CD4-positive, alpha-beta T cell treated with Interleukin-10 for 1 hour (primary cell): Measurements from ENCODE around the gene TCP11.

Experiments used
- DNase-seq: peaks from one replicate; pipeline ENCODE4 v3.0.0-alpha.2; 2020

The TCP11 gene

GRCh38 chr6:35170891-35171290, 29.8 kb upstream of the TCP11 start:
- no peak for DNase-seq

DNA sequence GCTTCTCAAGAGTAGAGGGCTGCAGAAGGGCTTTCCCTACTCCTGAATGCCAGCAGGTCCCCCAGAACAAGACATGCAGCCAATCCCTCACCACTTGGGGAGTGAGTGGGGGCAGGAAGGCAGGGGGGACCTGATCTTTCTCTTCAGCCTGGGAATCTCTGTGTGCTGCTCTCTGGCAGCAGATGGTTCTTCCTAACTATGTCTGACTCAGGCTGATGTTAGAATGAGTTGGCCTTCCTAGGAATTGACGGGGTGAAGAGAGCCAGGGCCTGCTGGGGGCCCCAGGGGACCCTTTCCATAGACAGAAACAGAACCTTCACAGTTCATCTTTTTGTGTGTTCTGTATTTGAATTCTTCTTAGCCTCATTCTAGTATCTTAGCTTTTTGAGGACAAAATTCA, 29.0 kb upstream of the TCP11 start:
- no peak for DNase-seq

- DNase-seq, result no peak
These were observed 27.3 kb upstream of the TCP11 start for GRCh38 chr6:35168461-35168861.

- DNase-seq, result no peak
These were observed 26.4 kb upstream of the TCP11 start for GRCh38 chr6:35167505-35167904.

- no peak for DNase-seq
These were observed 25.4 kb upstream of the TCP11 start for GRCh38 chr6:35166520-35166919.

DNA sequence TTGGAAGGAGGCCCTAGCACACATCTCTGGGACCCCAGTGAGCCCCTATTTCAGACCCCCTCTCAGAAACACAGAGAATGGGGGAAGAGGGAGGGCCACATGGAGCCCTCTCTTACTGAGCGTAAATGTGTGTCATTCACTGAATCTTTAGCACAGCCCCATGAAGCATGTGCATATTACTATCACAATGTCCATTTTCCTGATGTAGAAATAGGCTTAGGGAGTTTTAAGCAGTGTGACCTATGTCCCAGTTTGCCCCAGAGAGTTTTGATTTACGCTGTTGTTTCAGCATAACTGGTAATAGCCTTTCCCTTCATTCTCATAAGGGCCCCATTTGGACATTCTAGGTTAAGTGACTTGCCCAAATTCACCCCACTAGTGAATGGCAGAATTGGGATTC, 25.0 kb upstream of the TCP11 start:
- DNase-seq, result no peak

DNA sequence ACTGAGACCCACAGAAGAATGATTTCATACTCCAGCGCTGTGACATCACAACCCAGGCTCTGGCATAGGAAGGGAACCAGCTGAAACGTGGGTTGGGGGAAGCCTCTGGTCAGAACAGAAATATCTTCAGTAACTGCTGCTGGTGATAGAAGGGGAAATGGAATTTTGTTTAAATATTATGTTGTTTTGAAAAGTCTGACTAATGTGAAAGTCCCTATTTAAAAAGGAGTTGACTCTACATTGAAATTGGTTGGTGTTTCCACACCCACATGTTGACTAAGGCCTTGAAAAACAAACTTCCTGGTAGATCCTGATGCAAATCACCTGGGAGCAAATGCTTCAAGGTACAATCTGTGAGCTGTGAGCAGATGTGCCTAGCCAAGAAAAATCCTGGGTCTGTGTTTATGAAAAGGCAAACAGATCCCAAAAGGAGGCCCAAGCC, 24.5 kb upstream of the TCP11 start:
- no peak for DNase-seq

DNA sequence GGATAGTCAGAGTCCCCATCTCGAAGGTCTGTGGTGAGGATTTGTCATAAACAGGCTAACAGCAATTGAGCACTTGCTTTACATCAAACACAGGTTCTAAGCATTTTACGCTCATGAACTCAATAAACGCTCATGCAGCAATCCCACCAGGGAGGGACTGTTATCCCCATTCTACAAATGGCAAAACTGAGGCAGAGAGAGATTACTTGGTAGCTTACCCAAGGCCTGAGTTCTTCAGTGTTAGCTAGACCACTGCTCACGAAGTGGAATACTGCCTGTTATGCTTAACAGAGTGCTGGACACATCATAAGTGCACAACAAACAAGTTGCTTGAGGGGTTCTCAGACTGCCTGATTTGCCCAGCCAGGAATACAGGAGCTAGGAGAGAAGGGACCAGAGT, 23.7 kb upstream of the TCP11 start:
- no peak for DNase-seq

DNA sequence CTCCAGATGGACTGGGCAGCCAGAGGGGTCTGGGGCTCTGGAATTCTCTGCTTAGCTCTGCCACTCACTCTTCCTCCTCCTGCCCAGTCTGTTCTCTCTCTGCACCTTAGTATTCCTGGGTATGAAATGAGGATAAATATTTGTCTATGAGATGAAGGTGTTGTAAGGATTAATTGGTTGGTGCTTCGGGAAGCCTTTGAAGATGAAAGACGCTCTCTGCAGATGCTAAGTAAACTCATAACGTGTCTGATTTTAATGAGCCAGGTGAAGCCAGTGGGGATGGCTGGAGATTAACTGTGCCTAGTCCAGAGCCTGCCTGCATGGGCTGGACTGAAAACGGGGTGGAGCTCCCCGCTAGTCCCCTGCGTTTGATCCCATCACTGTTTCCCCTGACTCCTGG, 23.1 kb upstream of the TCP11 start:
- DNase-seq, result no peak

GRCh38 chr6:35163836-35164235, 22.7 kb upstream of the TCP11 start:
- no peak for DNase-seq

- no peak for DNase-seq
These were observed 20.9 kb upstream of the TCP11 start for GRCh38 chr6:35161776-35162607.

DNA sequence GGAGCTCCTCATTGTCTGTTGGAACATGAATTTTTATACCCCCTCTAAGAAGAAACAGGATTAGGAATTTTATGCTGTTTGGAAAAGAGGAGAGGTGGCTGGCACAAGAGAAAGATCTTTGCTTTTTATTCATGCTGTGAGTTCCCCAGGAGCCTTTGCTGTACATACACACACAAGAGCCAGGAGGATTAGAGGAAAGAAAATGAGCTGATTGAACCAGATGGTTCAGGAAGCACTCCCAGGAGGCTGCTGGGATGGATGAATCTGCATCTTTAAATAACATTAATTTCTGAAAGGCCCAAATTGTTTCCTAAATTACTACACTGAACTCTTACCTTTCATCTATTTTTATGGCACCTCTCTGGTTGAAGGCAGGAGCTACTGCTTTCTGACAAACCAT, 20.1 kb upstream of the TCP11 start:
- no peak for DNase-seq

DNA sequence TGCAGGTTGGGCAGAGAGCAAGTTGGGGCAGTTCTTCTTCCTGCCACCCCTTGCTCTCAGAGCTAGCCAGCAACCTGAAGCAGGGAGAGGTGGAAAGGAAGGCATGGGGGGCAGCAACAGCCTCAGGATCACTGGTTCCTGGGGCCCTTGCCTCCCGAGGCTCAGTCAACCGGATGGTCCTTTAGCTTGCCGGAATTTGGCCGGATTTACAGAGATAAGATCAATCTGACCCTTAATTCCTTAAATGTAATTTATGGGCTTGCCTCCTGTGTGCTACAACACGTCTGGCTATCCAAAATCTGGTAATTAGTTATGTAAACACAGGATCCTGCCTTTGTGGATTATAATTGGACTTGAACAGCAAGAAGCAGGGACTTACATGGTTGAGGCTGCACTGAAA, 19.5 kb upstream of the TCP11 start:
- no peak for DNase-seq

DNA sequence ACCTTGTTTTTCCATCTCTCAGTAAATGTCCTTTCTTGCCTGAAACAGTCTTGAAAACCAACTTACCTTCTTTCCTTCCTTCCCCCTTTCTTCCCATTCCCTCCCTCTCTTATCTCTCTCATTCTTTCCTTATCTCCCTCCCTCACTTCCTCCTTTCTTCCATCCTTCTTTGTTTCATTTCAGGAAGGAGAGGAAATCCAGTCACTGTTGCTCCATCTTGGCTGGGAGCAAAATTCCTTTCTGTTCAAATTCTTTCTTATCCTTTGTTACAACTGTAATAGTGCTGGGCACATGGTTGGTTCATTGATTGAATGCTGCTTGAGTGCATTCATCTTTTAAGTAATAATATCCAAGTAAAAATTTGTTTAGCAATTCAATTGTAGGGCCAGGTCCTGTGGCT, 17.4 kb upstream of the TCP11 start:
- no peak for DNase-seq

DNA sequence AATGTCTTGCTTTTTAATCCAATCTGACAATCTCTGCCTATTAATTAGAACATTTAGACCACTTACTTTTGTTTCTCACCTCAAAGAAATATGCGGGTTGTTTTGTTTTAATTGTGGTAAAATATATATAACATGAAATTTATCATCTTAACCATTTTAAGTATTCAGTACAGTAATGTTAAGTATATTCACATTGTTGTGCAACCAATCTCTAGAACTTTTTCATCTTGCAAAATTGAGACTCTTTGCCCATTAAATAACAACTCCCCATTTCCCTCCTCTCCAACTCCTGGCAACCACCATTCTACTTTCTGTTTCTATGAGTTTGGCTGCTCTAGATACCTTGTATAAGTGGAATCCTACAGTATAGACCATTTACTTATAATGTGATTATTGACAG, 13.8 kb upstream of the TCP11 start:
- DNase-seq, result no peak

GRCh38 chr6:35154262-35154661, 13.1 kb upstream of the TCP11 start:
- no peak for DNase-seq

DNA sequence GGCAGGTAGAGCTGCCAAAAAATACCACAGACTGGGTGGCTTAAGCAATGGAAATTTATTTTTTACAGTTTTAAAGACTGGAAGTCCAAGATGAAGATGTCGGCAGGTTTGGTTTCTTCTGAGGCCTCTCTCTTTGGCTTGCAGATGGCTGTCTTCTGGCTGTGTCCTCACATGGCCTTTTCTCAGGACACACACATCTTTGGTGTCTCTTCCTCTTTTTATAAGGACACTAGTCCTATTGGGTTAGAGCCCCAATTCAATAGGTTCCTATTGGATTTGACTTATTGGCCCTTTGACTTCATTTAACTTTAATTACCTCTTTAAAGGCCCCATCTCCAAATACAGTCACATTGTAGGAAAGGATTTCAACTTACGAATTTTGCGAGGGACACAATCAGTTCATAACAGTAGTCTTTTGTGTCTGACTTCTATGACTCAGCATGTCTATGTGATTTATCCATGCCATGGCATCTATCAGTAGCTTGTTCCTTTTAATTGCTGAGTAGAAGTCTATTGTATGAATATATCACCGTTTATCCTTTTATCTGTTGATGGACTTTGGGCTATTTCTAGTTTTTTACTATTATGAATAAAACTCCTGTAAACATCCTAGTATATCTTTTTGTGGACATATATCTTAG, 11.0 kb upstream of the TCP11 start:
- DNase-seq, result no peak

GRCh38 chr6:35151466-35151865, 10.3 kb upstream of the TCP11 start:
- DNase-seq, result no peak

DNA sequence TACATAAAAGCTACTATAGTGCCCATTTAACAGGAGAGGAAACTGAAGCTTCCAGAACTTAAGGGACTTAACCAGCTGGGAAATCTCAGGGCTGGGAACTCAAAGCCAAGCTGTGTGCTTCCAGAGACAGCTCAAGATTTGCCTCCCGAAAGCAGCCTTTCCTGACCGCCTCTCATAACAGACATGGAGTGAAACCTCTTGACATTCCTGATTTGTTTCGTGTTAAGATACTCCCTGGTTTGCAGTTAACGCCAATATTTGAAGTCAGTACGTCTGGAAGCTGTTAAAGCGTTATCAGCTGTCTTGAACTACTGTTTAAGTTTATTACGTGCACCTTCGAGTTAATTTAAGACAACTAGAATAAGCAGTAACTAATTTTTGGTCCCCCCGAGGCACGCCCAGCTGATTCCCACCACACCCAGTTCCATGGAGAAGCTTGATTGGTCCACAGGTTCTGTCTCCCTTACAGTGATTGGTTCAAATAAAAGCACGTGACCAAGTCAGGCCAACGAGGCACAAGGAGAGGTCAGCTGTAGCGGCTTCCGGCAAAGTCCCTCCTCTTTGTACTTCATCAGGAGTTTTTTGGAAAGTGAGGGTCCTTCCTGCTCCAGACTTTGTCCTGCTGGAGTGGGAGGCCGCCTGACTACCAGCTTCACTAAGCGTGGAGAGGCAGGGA, 8.9 kb upstream of the TCP11 start:
- DNase-seq, result no peak

- DNase-seq, result no peak
These were observed 7.1 kb upstream of the TCP11 start for GRCh38 chr6:35148167-35148741.

- no peak for DNase-seq
These were observed 6.3 kb upstream of the TCP11 start for GRCh38 chr6:35147486-35147885.

DNA sequence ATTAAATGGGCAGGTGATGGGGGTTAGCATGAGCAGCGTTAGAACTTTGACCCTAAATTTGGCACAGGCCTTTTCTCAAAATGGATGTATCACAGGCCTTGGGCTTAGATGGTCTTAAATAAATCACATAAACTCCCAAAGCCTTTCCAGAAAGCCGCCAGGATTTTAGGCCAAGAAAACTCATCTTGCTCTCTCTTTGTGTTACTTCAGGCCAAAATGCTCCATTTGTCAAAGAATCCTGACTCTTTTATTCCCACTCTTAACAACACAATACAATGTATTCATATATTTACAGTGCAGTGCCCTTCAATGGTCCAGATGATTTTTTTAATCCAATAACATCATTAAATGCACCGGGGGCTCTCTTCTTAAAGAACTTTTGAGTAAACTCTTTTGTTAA, 5.9 kb upstream of the TCP11 start:
- DNase-seq, result no peak

DNA sequence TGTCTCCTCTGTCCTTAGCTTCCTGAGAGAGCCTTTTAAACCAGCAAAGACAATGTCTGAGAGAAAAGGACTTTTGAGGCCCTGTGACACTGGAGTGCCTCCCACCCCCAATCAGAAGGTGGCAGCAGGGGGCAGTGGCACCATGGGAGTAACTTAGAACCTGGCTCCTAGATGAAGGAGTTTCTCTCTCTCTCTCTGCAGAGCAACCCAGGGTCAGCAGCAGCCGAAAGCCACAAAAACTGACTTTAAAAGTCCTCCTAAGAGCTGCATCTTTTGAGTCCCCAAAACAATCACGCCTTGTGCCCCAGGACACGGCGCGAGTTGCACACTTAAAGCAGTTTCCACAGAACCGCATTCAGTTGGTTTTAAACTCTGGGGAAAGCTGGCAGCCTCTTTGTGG, 5.3 kb upstream of the TCP11 start:
- DNase-seq, result peak; percentile 12

DNA sequence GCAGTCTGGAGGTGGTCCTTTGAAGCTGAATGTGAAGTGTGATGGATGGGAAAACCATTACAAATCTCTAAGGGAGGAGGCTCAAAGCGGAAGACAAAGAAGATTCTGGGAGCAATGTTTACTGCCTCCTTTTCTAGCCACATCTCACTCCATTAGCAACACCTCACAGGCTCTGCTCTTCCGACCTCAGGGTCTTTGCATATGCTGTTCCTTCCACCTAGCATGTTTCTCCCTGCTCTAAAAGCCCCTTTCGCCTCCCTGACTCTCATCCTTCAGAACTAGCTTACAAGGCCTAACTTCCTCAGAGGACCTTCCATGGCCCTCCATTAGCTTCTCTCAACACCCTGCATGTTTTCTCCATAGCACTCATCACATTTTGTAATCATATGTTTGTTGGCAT, 4.6 kb upstream of the TCP11 start:
- no peak for DNase-seq
